DMS153 (cell line): ENCODE results near the gene YES1.
A peak's percentile ranks its signal among the peaks of the same experiment; 100 is the strongest.
"Not testable (repeated sequence)": the region's sequence is repeated elsewhere in the genome, so short reads cannot be mapped to it uniquely, and the experiment has no call there.

Source experiments
- DNase-seq: peaks from one replicate; lab custom pipeline; 2025; lab: John Stamatoyannopoulos, UW

The YES1 gene

DNA sequence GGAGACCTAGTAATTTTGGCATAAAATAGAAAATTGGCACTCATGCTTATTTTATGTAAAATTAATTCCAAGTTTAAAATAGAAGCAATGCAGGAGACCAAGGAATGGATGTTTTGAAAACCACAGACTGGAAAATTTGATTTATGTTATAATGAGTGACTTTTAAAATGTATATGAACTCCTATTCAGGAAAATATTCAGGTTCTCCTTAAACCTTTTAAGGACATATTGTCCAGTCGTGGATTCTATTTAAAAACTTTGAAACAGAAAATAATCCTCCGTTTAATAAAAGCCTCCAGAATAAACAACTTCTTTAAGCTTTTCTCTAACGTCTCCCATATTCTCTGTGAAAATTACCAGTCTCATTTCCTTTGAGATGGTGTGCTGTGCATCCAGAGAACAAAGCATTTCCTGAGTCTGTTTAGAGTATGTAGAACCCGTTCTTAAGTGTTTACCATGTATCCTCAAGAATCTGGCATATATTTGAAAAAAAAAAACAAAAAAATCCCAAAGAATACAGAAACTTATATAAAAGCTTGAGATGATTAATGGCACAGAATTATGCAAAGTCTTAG, 8.6 kb upstream of the YES1 start:
- no peak for DNase-seq

DNA sequence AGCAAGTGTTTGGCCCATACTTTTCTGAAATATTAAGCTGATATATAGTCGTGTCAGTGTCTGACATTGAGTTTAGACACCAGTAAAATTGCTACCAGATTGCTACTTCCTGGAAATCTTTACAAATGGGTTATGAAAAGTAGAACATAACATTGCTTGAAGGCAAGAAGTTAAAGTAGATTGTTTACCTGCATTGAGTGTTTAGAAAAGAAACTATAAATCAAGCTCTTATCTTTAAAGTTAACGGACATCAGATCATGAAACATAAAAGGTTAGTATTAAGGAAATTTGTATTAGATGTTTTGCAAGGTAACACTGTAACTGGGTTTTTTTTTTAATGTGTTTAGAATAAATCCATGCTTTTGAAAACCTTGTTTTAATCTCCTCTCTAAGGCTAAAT, 4.8 kb upstream of the YES1 start:
- no peak for DNase-seq

DNA sequence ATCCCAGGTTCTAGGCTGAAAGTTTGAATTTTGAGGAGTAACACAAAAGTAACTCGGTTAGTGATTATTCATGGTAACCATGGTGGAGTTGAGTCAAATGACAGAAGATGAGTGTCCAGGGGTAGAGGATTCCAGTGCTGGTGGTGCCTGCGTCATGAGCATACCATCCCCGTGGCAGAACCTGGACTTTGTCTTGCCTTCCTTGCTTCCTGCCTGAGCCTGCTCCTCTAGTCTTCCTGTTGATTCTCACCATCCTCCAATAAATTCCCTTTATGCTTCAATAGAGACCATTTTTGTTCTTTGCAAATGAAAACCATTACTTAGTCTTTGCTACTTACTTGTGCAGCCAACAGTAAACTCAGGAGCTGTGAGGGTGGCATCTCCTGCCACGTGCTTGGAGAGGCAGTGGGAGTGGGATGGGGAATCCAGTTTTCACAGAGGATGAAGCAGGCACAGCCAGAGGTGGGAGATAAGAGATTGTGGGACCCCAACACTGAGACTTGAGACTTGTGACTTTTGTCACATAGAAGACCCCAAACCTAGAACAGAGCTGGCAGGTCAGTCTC, 4.1 kb upstream of the YES1 start:
- no peak for DNase-seq

DNA sequence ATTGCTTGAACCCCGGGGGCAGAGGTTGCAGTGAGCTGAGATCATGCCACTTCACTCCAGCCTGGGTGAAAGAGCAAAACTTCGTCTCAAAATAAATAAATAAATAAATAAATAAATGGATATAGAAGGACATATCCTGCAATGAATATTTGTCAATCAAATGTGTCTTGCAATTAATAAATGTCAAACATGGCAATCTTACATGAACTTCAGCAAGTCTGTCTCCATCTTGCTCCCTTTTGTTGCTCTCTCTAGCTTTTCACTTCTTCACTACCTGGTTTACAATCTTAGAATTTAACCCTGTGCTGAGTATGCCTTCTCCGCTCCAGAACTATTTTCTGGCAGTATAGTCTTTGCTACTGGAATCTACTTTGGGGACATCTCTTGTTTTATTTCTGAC, 3.3 kb upstream of the YES1 start:
- DNase-seq: no peak

DNA sequence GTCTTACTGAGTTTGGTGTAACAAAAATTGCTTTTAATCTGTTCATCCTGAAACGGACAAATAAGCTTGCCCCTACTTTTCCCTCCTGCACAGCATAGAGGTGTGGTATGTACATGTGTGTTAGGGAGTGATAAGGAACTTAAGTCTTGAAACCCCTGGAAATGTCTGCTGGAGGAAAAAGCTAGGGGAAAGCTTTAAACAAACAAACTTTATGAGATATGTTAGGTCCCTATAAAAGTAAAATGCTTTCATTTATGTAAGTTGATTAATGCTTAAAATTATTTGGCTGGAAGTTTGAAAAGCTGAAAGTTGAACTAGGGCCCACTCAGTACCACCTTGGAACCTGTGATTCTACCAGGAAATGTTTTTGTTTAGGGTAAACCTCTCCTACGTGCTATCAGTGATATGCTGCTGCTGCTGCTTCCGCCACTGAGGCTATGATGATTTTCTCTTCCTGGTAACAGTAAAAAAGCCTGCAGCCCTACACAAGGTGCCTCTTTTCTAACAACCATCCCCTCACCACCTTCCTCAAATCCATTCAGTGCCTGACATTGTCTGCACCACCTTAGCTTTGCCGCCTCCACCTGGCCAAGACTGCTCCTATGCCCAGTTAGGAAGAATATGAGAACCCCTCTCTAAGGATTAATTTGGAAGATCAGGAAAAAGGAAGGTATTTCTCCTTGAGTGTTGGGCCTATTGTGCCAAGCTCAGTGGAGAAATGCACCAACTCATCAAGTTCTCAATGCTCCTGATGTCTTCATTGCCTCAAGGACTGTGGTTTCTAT, 2.5 kb upstream of the YES1 start:
- no peak for DNase-seq

DNA sequence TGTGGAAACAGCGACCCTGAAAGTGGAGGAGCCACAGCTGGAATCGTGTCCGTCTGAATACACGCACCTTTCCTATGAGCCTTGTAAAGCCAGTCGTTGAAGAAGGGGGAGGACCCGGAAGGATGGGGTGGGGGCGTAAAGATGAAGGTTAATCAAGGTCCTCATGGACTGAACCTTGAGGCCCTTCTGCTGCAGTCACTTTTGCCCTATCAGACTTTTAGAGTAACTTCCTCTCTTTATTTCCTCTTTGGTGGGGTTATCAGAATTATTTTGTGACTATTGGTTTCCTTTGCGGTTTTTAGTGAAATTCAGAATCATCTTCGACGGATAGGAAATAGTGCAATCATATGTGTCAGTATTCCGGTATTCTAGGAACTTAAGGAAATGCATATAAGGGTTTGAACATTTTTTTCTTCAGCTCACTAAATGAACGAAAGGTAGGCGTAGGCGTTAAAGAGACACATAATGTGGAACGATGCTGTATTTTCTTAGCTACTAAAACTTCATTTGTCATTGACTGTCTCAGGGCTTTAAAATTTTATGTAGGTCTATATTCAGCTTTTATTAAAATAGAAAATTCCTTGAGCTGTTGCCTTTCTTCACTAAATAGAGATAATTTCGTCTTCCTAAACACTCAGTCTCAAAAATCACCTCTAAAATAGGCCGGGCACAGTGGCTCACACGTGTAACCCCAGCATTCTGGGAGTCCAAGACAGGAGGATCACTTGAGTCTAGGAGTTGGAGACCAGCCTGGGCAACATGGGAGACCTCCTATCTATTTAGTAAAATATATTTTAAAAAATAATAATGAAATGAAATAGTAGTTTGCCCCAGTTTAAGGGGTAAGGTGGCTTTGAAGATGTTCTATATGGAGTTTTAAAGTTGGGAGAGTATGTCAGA, 1.4 kb upstream of the YES1 start:
- no peak for DNase-seq

DNA sequence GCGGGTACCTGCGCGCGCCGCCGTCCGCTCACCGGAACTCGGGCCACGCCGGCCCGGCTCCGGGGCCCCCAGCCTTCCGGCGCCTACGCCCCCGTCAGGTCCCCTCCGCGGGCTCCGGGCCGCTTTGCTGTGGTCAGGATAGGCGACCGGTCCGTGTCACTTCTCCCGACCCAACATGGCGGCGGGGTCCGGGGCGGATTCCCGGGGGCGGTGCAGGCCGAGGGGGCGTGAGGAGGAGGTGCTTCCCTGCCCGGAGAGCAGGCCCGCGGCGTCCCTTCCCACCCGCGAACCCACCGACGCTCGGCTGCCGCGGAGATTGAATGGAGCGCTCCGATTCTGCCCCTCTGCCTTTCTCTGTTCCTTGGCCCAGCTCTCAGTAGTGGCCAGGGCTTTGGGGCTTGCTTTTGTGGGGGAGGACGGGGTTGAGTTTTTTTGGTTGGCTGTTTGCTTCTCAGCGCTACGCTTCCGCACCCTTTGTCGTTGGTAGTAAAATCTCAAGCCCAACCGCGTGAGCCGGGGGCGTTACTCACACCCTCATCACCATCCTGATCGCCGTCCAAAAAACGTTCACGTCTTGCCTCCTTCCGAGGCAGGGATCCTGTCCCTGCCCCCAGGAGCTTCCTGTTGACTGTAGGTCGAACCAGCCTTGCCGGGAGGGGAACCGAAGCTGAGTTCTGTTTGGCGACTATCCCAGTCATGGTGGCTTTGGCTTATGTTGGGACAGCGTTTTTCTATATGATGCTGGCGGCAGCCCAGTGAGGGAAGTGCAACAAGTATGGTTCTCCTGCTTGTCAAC, 532 bp upstream of the YES1 start:
- peak; percentile 8 for DNase-seq

DNA sequence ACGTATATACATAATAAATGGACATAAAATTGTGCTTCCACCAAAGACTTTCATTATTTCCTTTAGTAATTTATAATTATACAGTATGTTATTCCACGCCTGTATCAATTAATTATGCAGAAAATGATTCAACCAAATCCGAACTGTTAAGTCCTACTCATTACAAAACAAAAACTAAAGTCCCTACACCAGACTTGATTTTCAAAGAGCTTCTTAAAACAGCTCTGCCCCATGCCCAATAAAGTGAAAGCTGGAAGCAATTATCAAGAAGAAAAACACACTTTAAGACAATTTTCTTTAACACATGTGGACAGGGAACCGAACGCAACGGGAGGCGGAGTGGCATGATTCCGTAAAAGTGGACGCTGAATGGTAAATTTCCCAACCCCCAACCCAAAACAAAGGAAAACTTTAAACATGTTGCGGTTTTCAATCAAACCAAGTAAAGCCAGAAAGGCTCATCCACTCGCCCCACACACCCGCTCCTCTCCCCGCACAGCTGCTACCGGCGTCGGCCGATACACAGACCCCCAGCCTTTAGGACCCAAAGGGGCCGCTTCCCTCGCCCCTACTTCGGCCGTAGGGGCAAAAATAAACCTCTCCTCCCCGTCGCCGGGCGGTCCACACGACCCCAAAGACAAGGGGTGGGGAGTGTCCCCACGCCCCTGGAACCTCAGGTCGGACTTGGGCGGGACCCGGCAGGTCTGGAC, 705 bp downstream of the YES1 start:
- no peak for DNase-seq

DNA sequence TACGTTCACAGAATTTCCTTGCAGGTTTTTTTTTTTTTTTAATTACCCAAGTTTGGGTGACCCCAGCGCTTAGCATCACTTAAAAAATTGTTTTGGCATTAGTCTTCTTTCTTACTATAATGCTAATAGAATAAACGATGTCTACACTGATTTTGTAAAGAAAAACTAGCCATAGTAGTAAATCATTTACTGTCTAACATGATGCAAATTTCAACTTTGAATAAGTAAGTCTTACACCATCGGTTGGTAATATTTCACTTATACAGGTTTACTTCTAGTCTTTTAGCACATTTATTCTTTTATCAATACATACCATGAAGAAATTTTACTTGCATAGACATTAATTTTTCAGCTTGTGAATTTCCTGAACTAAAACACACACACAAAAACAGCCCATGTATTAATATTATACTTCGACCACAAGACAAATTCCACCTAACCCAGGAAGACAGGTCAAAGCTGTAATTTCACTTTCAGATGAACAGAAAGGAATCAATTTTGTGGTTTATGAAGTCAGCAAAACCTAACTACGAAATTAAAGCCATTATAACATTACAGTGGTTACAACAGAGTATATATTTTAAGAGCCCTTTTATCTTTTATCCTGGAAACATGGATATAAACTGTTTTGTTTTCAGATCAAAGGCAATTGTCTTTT, 1.9 kb downstream of the YES1 start:
- DNase-seq: no peak

DNA sequence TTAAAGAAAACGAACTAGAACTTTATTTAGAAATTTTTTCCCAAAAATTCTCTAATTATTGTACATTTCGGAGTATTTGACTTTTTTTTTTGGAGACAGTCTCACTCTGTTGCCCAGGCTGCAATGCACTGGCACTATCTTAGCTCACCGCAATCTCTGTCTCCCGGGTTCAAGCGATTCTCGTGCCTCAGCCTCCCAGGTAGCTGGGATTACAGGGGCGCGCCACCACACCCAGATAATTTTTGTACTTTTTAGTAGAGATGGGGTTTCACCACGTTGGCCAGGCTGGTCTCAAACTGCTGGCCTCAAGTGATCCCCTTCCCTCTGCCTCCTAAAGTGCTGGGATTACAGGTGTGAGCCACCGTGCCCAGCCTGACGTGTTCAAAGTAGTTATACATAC, 2.8 kb downstream of the YES1 start:
- not testable (repeated sequence) for DNase-seq

DNA sequence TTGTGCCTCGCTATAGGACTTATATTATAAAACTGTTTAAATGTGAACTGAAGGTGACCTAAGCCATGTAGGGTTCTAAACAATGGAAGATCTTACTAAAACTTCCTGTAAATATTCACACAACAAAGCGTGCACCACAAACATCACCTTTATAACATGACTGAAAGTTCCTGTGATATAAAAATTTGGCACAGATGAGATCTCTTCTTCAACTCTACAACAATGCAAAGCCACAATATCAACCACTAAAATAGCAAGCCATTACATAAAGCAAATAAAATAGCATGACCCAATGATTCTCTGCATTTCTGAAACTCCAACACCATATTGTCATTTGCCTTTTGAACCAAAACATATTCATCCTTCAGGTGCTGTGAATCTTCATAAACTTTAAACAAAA, 3.5 kb downstream of the YES1 start:
- DNase-seq: no peak

DNA sequence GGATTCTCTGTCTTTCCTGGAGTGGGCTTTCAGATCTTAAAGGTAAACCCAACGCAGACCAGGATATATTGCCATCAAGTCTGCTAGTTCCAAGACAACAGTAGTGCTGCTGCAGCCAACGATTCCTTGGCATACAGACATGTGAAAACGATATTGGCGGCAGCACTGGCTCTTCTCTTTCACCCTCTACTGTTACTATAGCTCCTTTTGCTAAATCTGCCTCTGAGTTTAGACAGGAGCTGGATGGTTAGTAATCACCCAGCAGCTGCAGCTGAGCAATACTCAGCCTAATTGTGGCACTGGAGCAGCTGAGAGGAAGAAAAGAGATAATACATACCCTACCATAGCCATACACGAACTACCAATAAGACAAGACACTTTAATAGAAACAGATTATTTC, 4.0 kb downstream of the YES1 start:
- DNase-seq: no peak

DNA sequence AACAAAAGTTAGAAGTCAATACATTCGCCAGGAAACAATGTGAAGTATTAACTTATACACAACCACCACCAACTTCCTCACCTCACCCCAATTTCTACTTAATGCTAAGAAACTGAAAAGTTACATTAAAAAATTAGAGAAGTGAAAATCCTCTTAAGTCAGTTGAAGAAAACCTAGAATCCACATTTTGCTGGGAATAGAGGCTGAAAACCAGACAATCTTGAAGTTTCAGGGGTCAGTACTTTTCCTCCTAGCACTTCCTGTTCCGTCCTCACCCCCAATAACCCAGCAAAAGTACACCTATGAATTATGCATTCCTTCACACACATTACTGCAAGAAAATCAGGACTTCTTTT, 6.3 kb downstream of the YES1 start:
- no peak for DNase-seq

DNA sequence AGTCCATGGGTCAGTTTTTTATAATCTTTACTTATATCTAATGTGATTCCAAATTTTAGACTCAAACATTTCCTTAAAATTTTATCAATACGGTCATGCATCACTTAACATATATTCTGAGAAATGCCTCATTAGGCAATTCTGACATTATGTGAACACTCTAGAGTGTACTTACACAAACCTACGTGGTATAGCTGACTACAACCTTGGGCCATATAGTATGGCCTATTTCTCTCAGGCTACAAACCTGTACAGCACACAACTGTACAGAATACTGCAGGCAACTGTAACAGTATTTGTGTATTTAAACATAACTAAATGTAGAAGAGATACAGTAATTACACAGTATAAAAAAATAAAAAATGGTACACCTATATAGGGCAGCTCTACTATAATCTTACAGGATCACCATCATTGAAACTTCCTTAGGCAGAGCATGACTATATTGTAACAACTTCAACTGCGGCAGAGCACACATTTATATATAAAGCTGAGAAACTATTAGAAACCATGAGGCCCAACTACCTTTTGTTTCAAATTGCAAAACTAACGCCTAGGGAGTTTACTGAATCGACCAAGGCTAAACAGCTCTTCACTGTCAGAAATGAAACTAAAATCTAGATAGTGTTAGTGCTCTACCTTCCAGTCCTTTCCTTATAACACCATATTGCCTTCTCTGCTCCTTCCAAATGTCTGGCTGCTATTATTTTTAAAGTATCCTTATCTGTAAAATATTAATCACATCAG, 6.9 kb downstream of the YES1 start:
- DNase-seq: no peak

DNA sequence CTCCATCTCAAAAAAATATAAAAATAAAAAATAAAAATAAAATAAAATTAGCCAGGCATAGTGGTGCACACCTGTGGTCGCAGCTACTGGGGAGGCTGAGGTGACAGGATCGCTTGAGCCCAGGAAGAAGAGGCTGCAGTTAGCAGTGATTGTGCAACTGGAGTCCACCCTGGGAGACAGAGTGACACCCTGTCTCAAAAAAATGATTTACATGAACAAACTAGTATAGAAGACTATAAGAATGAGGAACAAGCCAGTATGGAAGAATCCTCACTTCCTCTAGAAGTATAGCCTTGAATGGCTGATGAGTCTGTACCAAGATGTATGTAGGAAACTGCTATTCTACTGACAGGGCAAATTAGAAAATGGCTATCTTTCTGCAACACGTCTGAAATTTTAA, 10.9 kb downstream of the YES1 start:
- DNase-seq: no peak

DNA sequence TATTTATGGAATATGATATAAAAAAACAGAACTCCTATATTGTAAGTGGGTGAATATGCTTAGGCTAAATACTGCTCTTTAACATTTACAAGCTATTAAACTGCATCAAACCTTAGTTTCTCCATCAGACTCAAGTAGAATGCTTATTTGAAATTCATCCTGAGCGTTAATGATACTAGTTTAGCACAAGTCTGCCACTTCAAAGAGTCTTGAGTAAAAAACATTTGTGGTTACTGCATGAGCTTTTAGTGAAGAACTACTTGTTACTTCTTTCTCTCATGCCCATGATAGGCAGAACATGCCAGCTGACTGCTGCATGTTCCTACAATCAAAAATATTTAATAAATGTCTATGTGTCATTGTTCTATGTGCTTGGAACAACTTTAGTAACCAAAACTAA, 12.1 kb downstream of the YES1 start:
- DNase-seq: no peak

DNA sequence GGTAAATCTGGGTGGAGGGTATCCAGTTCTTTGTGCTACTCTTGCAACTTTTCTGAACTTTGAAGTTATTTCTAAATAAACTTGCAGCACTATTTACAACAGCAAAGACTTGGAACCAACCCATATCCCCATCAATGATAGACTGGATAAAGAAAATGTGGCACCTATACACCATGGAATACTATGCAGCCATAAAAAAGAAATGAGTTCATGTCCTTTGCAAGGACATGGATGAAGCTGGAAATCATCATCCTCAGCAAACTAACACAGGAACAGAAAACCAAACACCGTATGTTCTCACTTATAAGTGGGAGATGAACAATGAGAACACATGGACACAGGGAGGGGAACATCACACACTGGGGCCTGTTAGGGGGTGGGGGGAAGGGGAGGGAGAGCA, 16.7 kb downstream of the YES1 start:
- not testable (repeated sequence) for DNase-seq

DNA sequence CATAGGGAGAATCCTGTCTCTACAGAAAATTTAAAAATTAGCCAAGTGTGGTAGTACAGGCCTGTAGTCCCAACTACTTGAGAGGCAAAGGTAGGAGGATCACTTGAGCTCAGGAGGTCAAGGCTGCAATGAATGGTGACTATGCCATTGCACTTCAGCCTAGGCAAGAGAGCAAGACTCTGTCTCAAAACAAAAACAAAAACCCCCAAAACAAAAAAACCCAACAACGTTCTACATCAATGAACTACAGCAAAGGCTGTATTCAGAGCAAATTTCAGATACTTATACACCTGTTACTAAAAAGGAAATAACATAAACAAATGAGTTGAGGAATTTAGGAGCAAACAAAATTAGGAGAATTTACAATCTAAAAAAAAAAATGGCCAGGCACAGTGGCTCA, 22.6 kb downstream of the YES1 start:
- no peak for DNase-seq

DNA sequence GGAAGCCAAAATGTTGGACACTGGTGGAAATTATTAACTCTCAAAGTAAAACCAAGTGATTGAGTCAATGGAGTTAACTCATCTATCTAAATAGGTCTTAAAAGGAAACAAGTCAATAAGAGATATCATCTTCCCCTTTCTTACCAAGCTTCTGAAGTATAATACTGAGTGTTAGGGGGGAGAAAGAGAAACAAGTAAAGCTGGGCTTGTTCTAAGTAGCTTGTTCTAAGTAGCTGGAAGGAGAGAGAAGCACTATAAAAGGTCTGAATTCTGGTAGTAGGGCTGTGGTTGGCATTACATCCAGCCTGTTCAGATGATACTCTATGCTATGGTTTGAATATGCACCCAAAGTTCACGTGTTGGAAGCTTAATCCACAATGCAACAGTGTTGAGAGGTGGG, 26.8 kb downstream of the YES1 start:
- DNase-seq: no peak
